Common myeloid progenitor, CD34-positive (primary cell): ENCODE data around the gene EFS.

Experiments used
- CTCF ChIA-PET: fragments of 350-600 bp; sonication (Branson Sonifier 250); formaldehyde crosslinking; loops from one replicate; lab custom pipeline; 2021; ENCODE audit warnings: antibody characterized with exemption; lab: Charles Lee
- POLR2A ChIA-PET: fragments of 350-600 bp; sonication (Branson Sonifier 250); formaldehyde crosslinking; loops from one replicate; lab custom pipeline; 2021; ENCODE audit warnings: antibody characterized with exemption; lab: Charles Lee
- DNase-seq, 3 donors: peaks; one replicate each; pipeline versions ENCODE4 v3.0.0 to v3.0.0-alpha.2; 2013
- H3K27ac ChIP-seq, 2 experiments: 1 replicate in 1 of 2; 2 replicates in 1 of 2; pipeline ENCODE4 v1.7.0; 2013; ENCODE audit warnings: inconsistent platforms in 2 of 2, low read length in 2 of 2, mild to moderate bottlenecking in 2 of 2, low read depth in 1 of 2, moderate library complexity in 1 of 2; ENCODE audit not compliant: severe bottlenecking in 2 of 2, insufficient read depth in 1 of 2, poor library complexity in 1 of 2
- H3K27me3 ChIP-seq, 5 experiments: replicated peaks in 2 of 5; 1 replicate in 3 of 5; 2 replicates in 2 of 5; pipeline versions ENCODE4 v1.6.1 to v1.7.0; 2013; ENCODE audit warnings: low read length in 4 of 5, mild to moderate bottlenecking in 2 of 5, moderate library complexity in 2 of 5, inconsistent platforms in 1 of 5; ENCODE audit not compliant: insufficient read depth in 5 of 5, control insufficient read depth in 4 of 5
- H3K36me3 ChIP-seq, 4 experiments: 1 replicate in 2 of 4; 2 replicates in 2 of 4; pipeline versions ENCODE4 v1.6.1 to v1.7.0; 2013; ENCODE audit warnings: low read length in 3 of 4, control low read depth in 1 of 4, mild to moderate bottlenecking in 1 of 4; ENCODE audit not compliant: control insufficient read depth in 4 of 4, insufficient read depth in 4 of 4
- H3K4me1 ChIP-seq, 4 experiments: 1 replicate in 3 of 4; 2 replicates in 1 of 4; pipeline versions ENCODE4 v1.6.1 to v1.7.1; 2013; ENCODE audit warnings: low read length in 3 of 4, mild to moderate bottlenecking in 3 of 4, control low read depth in 1 of 4, inconsistent platforms in 1 of 4, moderate library complexity in 1 of 4; ENCODE audit not compliant: control insufficient read depth in 4 of 4, insufficient read depth in 4 of 4; ENCODE audit errors: control extremely low read depth in 1 of 4
- H3K4me3 ChIP-seq, 7 experiments: 1 replicate in 4 of 7; 2 replicates in 3 of 7; pipeline versions ENCODE4 v1.5.1 to v1.7.0; 2013; ENCODE audit warnings: mild to moderate bottlenecking in 7 of 7, low read length in 6 of 7, moderate library complexity in 6 of 7, inconsistent platforms in 2 of 7, low read depth in 2 of 7, control low read depth in 1 of 7; ENCODE audit not compliant: insufficient read depth in 4 of 7, control insufficient read depth in 1 of 7; ENCODE audit errors: extremely low read depth in 1 of 7
- H3K9me3 ChIP-seq, 5 experiments: 1 replicate in 4 of 5; 2 replicates in 1 of 5; pipeline versions ENCODE4 v1.6.1 to v1.7.1; 2013; ENCODE audit warnings: low read length in 4 of 5, mild to moderate bottlenecking in 2 of 5, inconsistent platforms in 1 of 5, low read depth in 1 of 5, moderate library complexity in 1 of 5; ENCODE audit not compliant: control insufficient read depth in 4 of 5, insufficient read depth in 2 of 5; ENCODE audit errors: control extremely low read depth in 1 of 5
- WGBS: methylation state at CpG from one replicate; pipeline ENCODE4 v1.1.5; 2013; ENCODE audit not compliant: insufficient coverage; 5-methylcytosine and 5-hydroxymethylcytosine counted together

EFS gene

GRCh38 chr14:23382731-23383440 is 17.9 kb upstream of the EFS start:
- Histone ChIP-seq H3K27ac (no peak overlapping the region), H3K27me3 (peaks cover 0 to 3% (median 0%) of the 10 kb centered on the region in 5 experiments), H3K4me1 (peaks cover 0 to 16% (median 5%) of the 10 kb centered on the region in 4 experiments), H3K36me3 (no peaks in the 10 kb centered on the region), H3K9me3 (no peaks in the 10 kb centered on the region), H3K4me3 (no peak overlapping the region)
- DNase-seq: peak in 2 of 3 donors; percentile 51 to 66
- 19% methylated on average over 3 of the region's 10 CpGs for WGBS
- ChIA-PET POLR2A (interaction anchor here (1.3 to 1.5 kb wide), 2 partner anchors 28 to 39 kb away, joined by 3 read pairs; no protein-coding TSS in a partner anchor), CTCF (interaction anchor here (0.7 to 9.0 kb wide), 15 partner anchors 11 to 157 kb away, joined by 3 to 108 read pairs (median 4); partner anchors contain the start of genes EFS and SLC22A17)

GRCh38 chr14:23382276-23382675 is 17.3 kb upstream of the EFS start:
- CTCF ChIA-PET: interaction anchor here (0.7 to 9.0 kb wide), 15 partner anchors 11 to 117 kb away, joined by 3 to 108 read pairs (median 6); partner anchors contain the start of genes EFS and SLC22A17
- peaks cover 0 to 3% (median 0%) of the 10 kb centered on the region in 5 experiments for H3K27me3 ChIP-seq

GRCh38 chr14:23381871-23382270 is 16.9 kb upstream of the EFS start:
- Histone ChIP-seq H3K27ac (no peak overlapping the region), H3K4me3 (no peak overlapping the region), H3K36me3 (no peaks in the 10 kb centered on the region), H3K4me1 (peaks cover 0 to 24% (median 9%) of the 10 kb centered on the region in 4 experiments), H3K27me3 (peaks cover 0 to 3% (median 0%) of the 10 kb centered on the region in 5 experiments), H3K9me3 (no peaks in the 10 kb centered on the region)
- CTCF ChIA-PET: interaction anchor here (0.8 to 9.0 kb wide), 14 partner anchors 10 to 117 kb away, joined by 3 to 108 read pairs (median 13); partner anchors contain the start of genes EFS and SLC22A17
- POLR2A ChIA-PET: interaction anchor here (1.5 kb wide), 1 partner anchor 27 kb away, joined by 3 read pairs; no protein-coding TSS in a partner anchor
- DNase-seq: no peak
- 67% methylated on average over 1 of the region's 3 CpGs for WGBS

More at GRCh38 chr14:23382276-23382675, 17.3 kb upstream of the EFS start:
- Histone ChIP-seq H3K4me1 (peaks cover 0 to 22% (median 8%) of the 10 kb centered on the region in 4 experiments), H3K36me3 (no peaks in the 10 kb centered on the region), H3K9me3 (no peaks in the 10 kb centered on the region), H3K4me3 (no peak overlapping the region), H3K27ac (no peak overlapping the region)
- WGBS: 92% methylated on average over 4 of the region's 6 CpGs
- POLR2A ChIA-PET: interaction anchor here (1.5 kb wide), 1 partner anchor 28 kb away, joined by 3 read pairs; no protein-coding TSS in a partner anchor
- no peak for DNase-seq

- WGBS: 98% methylated on average over 4 of the region's 4 CpGs
- ChIA-PET POLR2A (no interaction called here), CTCF (interaction anchor here (0.8 to 9.0 kb wide), 19 partner anchors 8 to 116 kb away, joined by 3 to 108 read pairs (median 7); partner anchors contain the start of genes EFS, PABPN1 and SLC22A17)
- Histone ChIP-seq H3K27me3 (peaks cover 0 to 3% (median 0%) of the 10 kb centered on the region in 5 experiments), H3K36me3 (no peaks in the 10 kb centered on the region), H3K27ac (no peak overlapping the region), H3K9me3 (no peaks in the 10 kb centered on the region), H3K4me3 (no peak overlapping the region), H3K4me1 (peaks cover 0 to 24% (median 9%) of the 10 kb centered on the region in 4 experiments)
- DNase-seq: no peak
Measured at GRCh38 chr14:23380976-23381375, 16.0 kb upstream of the EFS start.

GRCh38 chr14:23380197-23380914 is 15.4 kb upstream of the EFS start:
- ChIA-PET CTCF (interaction anchor here (0.8 to 9.0 kb wide), 35 partner anchors 8 to 260 kb away, joined by 3 to 108 read pairs (median 5); partner anchors contain the start of genes EFS, PABPN1 and SLC22A17), POLR2A (interaction anchor here (1.2 to 1.4 kb wide), 2 partner anchors 58 to 78 kb away, joined by 4 to 5 read pairs; partner anchors contain the start of gene PPP1R3E)
- Histone ChIP-seq H3K27ac (no peak overlapping the region), H3K27me3 (peaks cover 0 to 3% (median 0%) of the 10 kb centered on the region in 5 experiments), H3K36me3 (no peaks in the 10 kb centered on the region), H3K9me3 (no peaks in the 10 kb centered on the region), H3K4me1 (peaks cover 0 to 24% (median 9%) of the 10 kb centered on the region in 4 experiments), H3K4me3 (no peak overlapping the region)
- no peak for DNase-seq
- 87% methylated on average over 16 of the region's 16 CpGs for WGBS

- Histone ChIP-seq H3K9me3 (no peaks in the 10 kb centered on the region), H3K4me3 (no peak overlapping the region), H3K27ac (no peak overlapping the region), H3K27me3 (peaks cover 0 to 3% (median 0%) of the 10 kb centered on the region in 5 experiments), H3K4me1 (peaks cover 0 to 24% (median 9%) of the 10 kb centered on the region in 4 experiments), H3K36me3 (no peaks in the 10 kb centered on the region)
- ChIA-PET CTCF (interaction anchor here (0.8 to 9.0 kb wide), 35 partner anchors 8 to 260 kb away, joined by 3 to 108 read pairs (median 5); partner anchors contain the start of genes EFS, PABPN1 and SLC22A17), POLR2A (interaction anchor here (1.2 to 1.4 kb wide), 2 partner anchors 57 to 78 kb away, joined by 4 to 5 read pairs; partner anchors contain the start of gene PPP1R3E)
- DNase-seq: peak; percentile 46 to 68 (median 66)
- 33% methylated on average over 9 of the region's 12 CpGs for WGBS
Measured at GRCh38 chr14:23379366-23380196, 14.6 kb upstream of the EFS start.
